Measurements from ENCODE around the gene SKP1. TPM values are rescaled to one million over a fixed set of nuclear protein-coding genes. Genes with fewer than 3 reads are reported as not detected.

Gene SKP1
- total RNA-seq, 4 donors from 2014 or later = 121 to 219 (median 211) TPM

GRCh38 chr5:134151723-134152122 is 25.0 kb downstream of the SKP1 start:
- DNase-seq (ENCODE audit: low spot score) (no peak), ATAC-seq (ENCODE audit: low FRiP score) (no peak)
- TF ChIP-seq CTCF (IDR thresholded peaks at IDR 0.05) = no peak

- DNase-seq (ENCODE audit: low spot score) (no peak), ATAC-seq (ENCODE audit: low FRiP score) (no peak)
- no peak for TF ChIP-seq CTCF (IDR thresholded peaks at IDR 0.05)
Measured at GRCh38 chr5:134149571-134150303, 27.0 kb downstream of the SKP1 start.

GRCh38 chr5:134148986-134149539 is 27.7 kb downstream of the SKP1 start:
- no peak for DNase-seq (ENCODE audit: low spot score)
- TF ChIP-seq CTCF (IDR thresholded peaks at IDR 0.05) = no peak
- no peak for ATAC-seq (ENCODE audit: low FRiP score)

- DNase-seq (ENCODE audit: low spot score) (no peak), ATAC-seq (ENCODE audit: low FRiP score) (no peak)
- no peak for TF ChIP-seq CTCF (IDR thresholded peaks at IDR 0.05)
Measured at GRCh38 chr5:134148316-134148715, 28.4 kb downstream of the SKP1 start.

GRCh38 chr5:134146651-134147518 is 29.9 kb downstream of the SKP1 start:
- no peak for TF ChIP-seq CTCF (IDR thresholded peaks at IDR 0.05)
- DNase-seq (ENCODE audit: low spot score) (no peak), ATAC-seq (ENCODE audit: low FRiP score) (no peak)

GRCh38 chr5:134145779-134146581 is 30.8 kb downstream of the SKP1 start:
- TF ChIP-seq CTCF (IDR thresholded peaks at IDR 0.05) = peak in 2 of 3 donors; percentile 77 to 82
- DNase-seq (ENCODE audit: low spot score) (peak; percentile 88), ATAC-seq (ENCODE audit: low FRiP score) (peak; percentile 54)
